ENCODE measurements around the gene EPB41L5. TPM values are rescaled to one million over a fixed set of nuclear protein-coding genes. Genes with fewer than 3 reads are reported as not detected.

Gene EPB41L5
- polyA plus RNA-seq, 1 donor (not counting 4 experiments of a cell fraction or from before 2014, with no cell fraction given): 17.8 TPM

DNA sequence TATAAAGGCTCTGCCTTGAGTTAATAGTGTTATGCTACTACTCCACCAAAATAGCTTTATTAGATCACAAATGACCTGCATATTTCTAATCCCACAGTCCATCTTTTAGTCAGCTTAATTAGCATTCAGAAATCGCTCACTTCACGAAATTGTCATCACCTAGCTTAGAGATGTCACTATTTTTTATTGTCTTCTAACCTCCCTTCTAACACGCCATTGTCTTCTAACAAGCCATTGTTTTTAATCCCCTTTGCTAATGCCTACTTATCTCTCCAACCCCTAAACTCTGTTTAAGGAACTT, 97.1 kb downstream of the EPB41L5 start:
- no peak for TF ChIP-seq EZH2 (IDR thresholded peaks at IDR 0.05; ENCODE audit: low read length)
- TF ChIP-seq, protein P1, sequence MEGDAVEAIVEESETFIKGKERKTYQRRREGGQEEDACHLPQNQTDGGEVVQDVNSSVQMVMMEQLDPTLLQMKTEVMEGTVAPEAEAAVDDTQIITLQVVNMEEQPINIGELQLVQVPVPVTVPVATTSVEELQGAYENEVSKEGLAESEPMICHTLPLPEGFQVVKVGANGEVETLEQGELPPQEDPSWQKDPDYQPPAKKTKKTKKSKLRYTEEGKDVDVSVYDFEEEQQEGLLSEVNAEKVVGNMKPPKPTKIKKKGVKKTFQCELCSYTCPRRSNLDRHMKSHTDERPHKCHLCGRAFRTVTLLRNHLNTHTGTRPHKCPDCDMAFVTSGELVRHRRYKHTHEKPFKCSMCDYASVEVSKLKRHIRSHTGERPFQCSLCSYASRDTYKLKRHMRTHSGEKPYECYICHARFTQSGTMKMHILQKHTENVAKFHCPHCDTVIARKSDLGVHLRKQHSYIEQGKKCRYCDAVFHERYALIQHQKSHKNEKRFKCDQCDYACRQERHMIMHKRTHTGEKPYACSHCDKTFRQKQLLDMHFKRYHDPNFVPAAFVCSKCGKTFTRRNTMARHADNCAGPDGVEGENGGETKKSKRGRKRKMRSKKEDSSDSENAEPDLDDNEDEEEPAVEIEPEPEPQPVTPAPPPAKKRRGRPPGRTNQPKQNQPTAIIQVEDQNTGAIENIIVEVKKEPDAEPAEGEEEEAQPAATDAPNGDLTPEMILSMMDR (optimal IDR thresholded peaks at IDR 0.05 in 1 of 3, IDR thresholded peaks at IDR 0.05 in 1 of 3, conservative IDR thresholded peaks at IDR 0.05 in 1 of 3; ENCODE audit: extremely low read depth in 1 of 3, insufficient read depth in 2 of 3, low read length in 3 of 3): no peak
- H4K20me1 ChIP-seq (ENCODE audit: control insufficient read depth, extremely low read depth, insufficient read depth, low read length): no peaks in the 10 kb centered on the region
- no peaks in the 10 kb centered on the region for H3K9me1 ChIP-seq (ENCODE audit: control insufficient read depth, extremely low read depth, insufficient read depth, low read length)
- no peaks in the 10 kb centered on the region for H3K79me2 ChIP-seq (ENCODE audit: control insufficient read depth, insufficient read depth, low read length)
- FAIRE-seq (no peak), DNase-seq (ENCODE audit: low read depth, low spot score) (no peak)
- peaks cover 29% of the 10 kb centered on the region for H3K4me1 ChIP-seq (ENCODE audit: control insufficient read depth, extremely low read depth, insufficient read depth, low read length)
- no peaks in the 10 kb centered on the region for H3K27me3 ChIP-seq (ENCODE audit: control insufficient read depth, extremely low read depth, insufficient read depth, low read length)
- H3K9ac ChIP-seq (ENCODE audit: control insufficient read depth, extremely low read depth, insufficient read depth, low read length): no peak overlapping the region
- H3K36me3 ChIP-seq (ENCODE audit: control insufficient read depth in 2 of 2, extremely low read depth in 1 of 2, insufficient read depth in 2 of 2, low read length in 2 of 2): no peaks in the 10 kb centered on the region
- dilution Hi-C loops (cut with MboI; ENCODE audit: extremely low pct_ligation_motif_present, low sequenced_read_pairs): no loop called here
- no peak overlapping the region for H3K27ac ChIP-seq (ENCODE audit: control insufficient read depth, insufficient read depth, low read length)
- H2AFZ ChIP-seq (ENCODE audit: control insufficient read depth, low read length): no peak overlapping the region
- H3K4me2 ChIP-seq (ENCODE audit: control insufficient read depth, extremely low read depth, insufficient read depth, low read depth, low read length): no peak overlapping the region
- H3K9me3 ChIP-seq (ENCODE audit: control insufficient read depth, low read depth, low read length): no peaks in the 10 kb centered on the region
- no peak overlapping the region for H3K4me3 ChIP-seq (ENCODE audit: control insufficient read depth in 2 of 3, extremely low read depth in 1 of 3, insufficient read depth in 2 of 3, low read depth in 1 of 3, low read length in 3 of 3)

GRCh38 chr2:120110507-120110906, 97.6 kb downstream of the EPB41L5 start:
- Histone ChIP-seq H3K27ac (ENCODE audit: control insufficient read depth, insufficient read depth, low read length) (no peak overlapping the region), H3K9ac (ENCODE audit: control insufficient read depth, extremely low read depth, insufficient read depth, low read length) (no peak overlapping the region), H3K4me1 (ENCODE audit: control insufficient read depth, extremely low read depth, insufficient read depth, low read length) (peaks cover 26% of the 10 kb centered on the region), H3K9me1 (ENCODE audit: control insufficient read depth, extremely low read depth, insufficient read depth, low read length) (no peaks in the 10 kb centered on the region), H2AFZ (ENCODE audit: control insufficient read depth, low read length) (no peak overlapping the region), H3K4me3 (ENCODE audit: control insufficient read depth in 2 of 3, extremely low read depth in 1 of 3, insufficient read depth in 2 of 3, low read depth in 1 of 3, low read length in 3 of 3) (no peak overlapping the region), H3K4me2 (ENCODE audit: control insufficient read depth, extremely low read depth, insufficient read depth, low read depth, low read length) (no peak overlapping the region), H4K20me1 (ENCODE audit: control insufficient read depth, extremely low read depth, insufficient read depth, low read length) (no peaks in the 10 kb centered on the region), H3K79me2 (ENCODE audit: control insufficient read depth, insufficient read depth, low read length) (no peaks in the 10 kb centered on the region), H3K36me3 (ENCODE audit: control insufficient read depth in 2 of 2, extremely low read depth in 1 of 2, insufficient read depth in 2 of 2, low read length in 2 of 2) (no peaks in the 10 kb centered on the region), H3K27me3 (ENCODE audit: control insufficient read depth, extremely low read depth, insufficient read depth, low read length) (no peaks in the 10 kb centered on the region), H3K9me3 (ENCODE audit: control insufficient read depth, low read depth, low read length) (no peaks in the 10 kb centered on the region)
- TF ChIP-seq, protein P1 (optimal IDR thresholded peaks at IDR 0.05 in 1 of 3, IDR thresholded peaks at IDR 0.05 in 1 of 3, conservative IDR thresholded peaks at IDR 0.05 in 1 of 3; ENCODE audit: extremely low read depth in 1 of 3, insufficient read depth in 2 of 3, low read length in 3 of 3): no peak
- no peak for TF ChIP-seq EZH2 (IDR thresholded peaks at IDR 0.05; ENCODE audit: low read length)
- no peak for DNase-seq (ENCODE audit: low read depth, low spot score)
- FAIRE-seq: no peak
- dilution Hi-C loops (cut with MboI; ENCODE audit: extremely low pct_ligation_motif_present, low sequenced_read_pairs): no loop called here

Measured in keratinocyte (primary cell).